ENCODE measurements around the gene USP2.

GRCh38 chr11:119319136-119319699, 62.3 kb downstream of the USP2 start:
- TF ChIP-seq ELF4 (IDR thresholded peaks at IDR 0.05) (no peak), NFRKB (IDR thresholded peaks at IDR 0.05) (no peak), TARDBP (IDR thresholded peaks at IDR 0.05) (no peak), FOXK2 (IDR thresholded peaks at IDR 0.05) (no peak), CTBP1 (IDR thresholded peaks at IDR 0.05; ENCODE audit: borderline replicate concordance) (no peak)
